ENCODE data around the gene HES4.

Gene HES4

DNA sequence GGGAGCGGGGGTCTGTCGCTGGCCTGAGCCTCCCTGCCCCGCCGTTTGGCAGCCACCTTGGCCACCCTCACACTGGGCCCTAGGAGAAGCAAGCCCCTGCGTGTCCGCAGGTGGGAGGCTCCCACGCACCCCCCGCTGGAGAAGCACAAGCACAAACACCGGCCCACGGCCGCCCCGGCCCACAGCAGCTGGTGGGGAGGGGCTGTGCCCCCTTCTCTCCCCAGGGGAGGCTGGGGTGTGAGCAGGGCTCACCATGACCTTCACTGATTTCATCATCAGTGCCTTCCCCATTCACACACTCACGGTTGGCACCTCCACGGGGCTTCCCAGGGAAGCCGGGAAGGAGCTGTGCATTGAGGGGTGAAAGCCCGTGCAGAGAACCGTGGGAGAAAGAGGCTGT is 27.9 kb upstream of the HES4 start:
- Histone ChIP-seq H3K27ac (ENCODE audit: poor library complexity, severe bottlenecking) (no peak overlapping the region), H3K4me1 (ENCODE audit: insufficient read depth, poor library complexity, severe bottlenecking) (peaks cover 22% of the 10 kb centered on the region), H3K36me3 (ENCODE audit: low read depth) (peaks cover 46% of the 10 kb centered on the region), H3K27me3 (ENCODE audit: insufficient read depth, poor library complexity, severe bottlenecking) (no peaks in the 10 kb centered on the region), H3K4me3 (ENCODE audit: severe bottlenecking) (no peak overlapping the region), H3K9me3 (ENCODE audit: severe bottlenecking) (no peaks in the 10 kb centered on the region)
- ATAC-seq (ENCODE audit: low read depth) (no peak), DNase-seq (ENCODE audit: low spot score) (no peak)
- TF ChIP-seq CTCF (IDR thresholded peaks at IDR 0.05; ENCODE audit: poor library complexity, severe bottlenecking), result no peak

DNA sequence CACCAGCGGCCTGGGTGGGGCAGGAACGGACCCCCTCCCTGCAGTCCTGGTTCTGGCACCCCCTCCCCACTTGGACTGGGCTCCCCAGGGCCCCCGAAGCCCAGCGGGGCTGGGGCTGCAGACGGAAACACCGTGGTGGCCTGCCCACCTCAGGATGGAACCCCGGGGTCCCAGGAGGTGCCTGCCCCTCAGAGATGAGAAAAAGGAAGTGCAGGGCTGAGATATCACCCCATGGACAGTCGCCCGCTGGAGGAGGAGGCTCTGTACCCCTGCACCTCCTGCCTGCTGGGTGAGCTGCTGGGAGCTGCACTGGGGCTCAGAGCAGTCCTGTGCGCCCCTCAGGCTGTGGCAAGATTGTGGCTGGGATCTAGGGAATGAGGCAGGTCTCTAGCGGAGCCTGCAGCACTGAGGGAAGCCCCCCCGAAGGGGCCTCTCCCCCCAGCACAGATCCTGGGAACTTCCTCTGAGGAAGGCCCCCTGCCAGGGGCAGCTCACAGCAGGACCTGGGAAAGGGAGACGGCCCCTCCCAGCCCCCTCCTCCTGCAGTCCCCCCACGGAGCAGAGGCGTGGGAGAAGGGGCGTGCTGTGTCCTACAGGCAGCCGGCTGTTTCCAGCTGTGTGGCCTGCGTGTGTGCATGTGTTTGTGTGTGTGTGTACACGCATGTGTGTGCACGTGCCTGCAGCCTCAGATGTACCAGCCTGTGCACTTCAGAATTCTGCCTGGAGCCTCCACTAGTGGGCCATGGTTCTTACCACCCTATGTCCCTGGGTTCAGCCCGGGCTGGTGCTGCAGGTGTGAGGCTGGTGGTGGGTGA is 26.9 kb upstream of the HES4 start:
- peaks cover 29% of the 10 kb centered on the region for H3K4me1 ChIP-seq (ENCODE audit: insufficient read depth, poor library complexity, severe bottlenecking)
- no peak overlapping the region for H3K4me3 ChIP-seq (ENCODE audit: severe bottlenecking)
- H3K36me3 ChIP-seq (ENCODE audit: low read depth), result peaks cover 55% of the 10 kb centered on the region
- TF ChIP-seq CTCF (IDR thresholded peaks at IDR 0.05; ENCODE audit: poor library complexity, severe bottlenecking), result no peak
- H3K9me3 ChIP-seq (ENCODE audit: severe bottlenecking), result no peaks in the 10 kb centered on the region
- no peaks in the 10 kb centered on the region for H3K27me3 ChIP-seq (ENCODE audit: insufficient read depth, poor library complexity, severe bottlenecking)
- peak overlapping the region; percentile 96 for H3K27ac ChIP-seq (ENCODE audit: poor library complexity, severe bottlenecking)
- DNase-seq (ENCODE audit: low spot score) (no peak), ATAC-seq (ENCODE audit: low read depth) (no peak)

GRCh38 chr1:1025730-1026129 is 25.8 kb upstream of the HES4 start:
- ATAC-seq (ENCODE audit: low read depth), result no peak

DNA sequence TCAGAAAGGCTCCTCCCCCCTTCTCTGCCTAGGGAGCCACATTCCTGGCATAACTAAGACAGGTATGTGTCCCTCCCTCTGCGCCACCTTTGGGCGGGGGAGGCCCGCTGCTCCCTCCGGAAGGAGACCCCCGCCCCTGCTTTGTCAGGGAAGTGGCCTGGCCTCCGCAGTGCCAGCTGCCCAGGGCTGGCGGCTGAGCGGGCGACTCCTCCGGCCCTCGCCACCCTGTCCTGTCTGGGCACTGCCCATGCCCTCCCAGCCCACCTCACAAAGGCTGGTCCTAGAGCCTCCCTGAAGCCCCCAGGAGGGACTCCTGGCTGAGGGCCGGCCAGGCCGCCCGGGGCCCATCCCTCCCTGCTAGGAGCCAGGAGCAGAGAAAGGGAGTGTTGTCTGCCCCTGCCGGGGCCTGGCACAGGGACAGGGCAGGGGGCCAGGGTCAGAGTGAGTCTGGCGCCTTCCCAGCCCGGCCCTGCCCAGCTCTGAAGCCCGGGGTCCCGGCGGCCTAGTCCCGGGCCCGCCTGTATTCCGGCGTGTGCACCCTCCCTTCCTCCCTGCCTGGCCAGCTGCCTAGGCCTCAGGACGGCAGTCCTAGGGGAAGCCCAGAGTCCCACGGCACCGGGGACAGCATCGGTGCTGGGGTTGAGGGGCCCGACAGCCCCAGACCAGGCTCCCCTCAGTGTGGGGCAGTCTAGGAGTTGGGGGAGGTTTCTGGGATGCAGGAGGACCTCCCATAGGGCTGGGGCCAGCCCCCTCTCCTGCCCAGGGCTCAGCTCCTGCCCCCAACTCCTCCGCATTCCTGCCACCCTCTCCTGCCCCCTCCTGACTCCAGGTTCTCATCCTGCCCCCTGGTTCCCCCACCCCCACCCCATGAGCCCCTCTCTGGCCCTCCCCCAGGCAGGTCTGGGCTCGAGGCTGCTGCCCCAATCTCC is 25.1 kb upstream of the HES4 start:
- peak overlapping the region; percentile 26 for H3K4me3 ChIP-seq (ENCODE audit: severe bottlenecking)
- DNase-seq (ENCODE audit: low spot score) (peak; percentile 93), ATAC-seq (ENCODE audit: low read depth) (peak; percentile 69)
- H3K4me1 ChIP-seq (ENCODE audit: insufficient read depth, poor library complexity, severe bottlenecking), result peaks cover 29% of the 10 kb centered on the region
- TF ChIP-seq CTCF (IDR thresholded peaks at IDR 0.05; ENCODE audit: poor library complexity, severe bottlenecking), result no peak
- H3K27me3 ChIP-seq (ENCODE audit: insufficient read depth, poor library complexity, severe bottlenecking), result no peaks in the 10 kb centered on the region
- peak overlapping the region; percentile 96 for H3K27ac ChIP-seq (ENCODE audit: poor library complexity, severe bottlenecking)
- no peaks in the 10 kb centered on the region for H3K9me3 ChIP-seq (ENCODE audit: severe bottlenecking)
- H3K36me3 ChIP-seq (ENCODE audit: low read depth), result peaks cover 55% of the 10 kb centered on the region

More at GRCh38 chr1:1025730-1026129, 25.8 kb upstream of the HES4 start:
- peak overlapping the region; percentile 96 for H3K27ac ChIP-seq (ENCODE audit: poor library complexity, severe bottlenecking)
- no peak for DNase-seq (ENCODE audit: low spot score)
- no peaks in the 10 kb centered on the region for H3K27me3 ChIP-seq (ENCODE audit: insufficient read depth, poor library complexity, severe bottlenecking)
- TF ChIP-seq CTCF (IDR thresholded peaks at IDR 0.05; ENCODE audit: poor library complexity, severe bottlenecking), result no peak
- peaks cover 29% of the 10 kb centered on the region for H3K4me1 ChIP-seq (ENCODE audit: insufficient read depth, poor library complexity, severe bottlenecking)
- H3K36me3 ChIP-seq (ENCODE audit: low read depth), result peaks cover 55% of the 10 kb centered on the region
- H3K4me3 ChIP-seq (ENCODE audit: severe bottlenecking), result peak overlapping the region; percentile 9
- H3K9me3 ChIP-seq (ENCODE audit: severe bottlenecking), result no peaks in the 10 kb centered on the region
